HG03039 (cell line): ENCODE results near the gene HOXB2.

Source experiments
- ATAC-seq: cut with Tn5 transposase; IDR thresholded peaks from one replicate; pipeline ENCODE4 v1.9.1; 2021; ENCODE audit warnings: mild to moderate bottlenecking, moderate library complexity; ENCODE audit not compliant: unreplicated experiment

Gene HOXB2

GRCh38 chr17:48545022-48545375, at the start of gene HOXB2:
Gene HOXB2 (minus strand): TSS chr17:48545109. CDS start chr17:48544911, 198 bp downstream.
- no peak for ATAC-seq

GRCh38 chr17:48593840-48594537, 49.1 kb upstream of the HOXB2 start:
- ATAC-seq = no peak

DNA sequence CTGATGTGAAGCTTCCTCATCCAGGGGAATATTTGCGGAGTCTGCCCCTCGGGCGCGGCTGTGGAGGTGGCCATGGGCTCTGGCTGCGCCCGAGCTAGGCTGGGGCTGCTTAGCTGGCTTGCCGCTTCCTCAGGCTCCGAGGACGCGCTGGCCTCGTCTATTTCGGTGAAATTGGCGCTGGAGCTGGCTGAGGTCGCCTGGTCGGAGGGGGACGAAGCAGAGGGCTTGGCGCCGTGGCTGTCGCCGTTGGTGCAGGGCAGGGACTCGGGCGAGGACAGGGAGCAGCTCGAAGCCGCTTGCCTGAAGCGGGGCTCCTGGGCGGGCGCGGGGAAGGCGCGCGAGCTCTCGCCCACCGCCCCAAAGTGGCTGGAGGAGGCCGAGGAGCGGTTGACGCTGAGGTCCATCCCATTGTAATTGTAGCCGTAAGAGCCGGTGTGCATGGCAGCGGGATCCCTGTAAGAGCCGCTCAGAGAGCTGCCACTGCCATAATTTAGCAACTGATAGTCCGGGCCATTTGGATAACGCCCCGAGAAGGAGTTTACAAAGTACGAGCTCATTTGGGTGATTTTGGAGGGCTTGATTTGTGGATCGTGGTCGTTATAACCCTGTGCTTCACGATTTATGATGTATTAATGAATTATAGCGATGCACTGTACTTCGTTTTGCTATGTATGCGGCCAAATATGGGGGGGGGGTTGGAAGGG, 48.4 kb upstream of the HOXB2 start, which contains the start of gene HOXB5:
TSS of gene HOXB5 (minus strand) at position 654 of the 704 bp plus-strand sequence. CDS start at position 557, 97 bp downstream.
- no peak for ATAC-seq

GRCh38 chr17:48592577-48592976, 47.7 kb upstream of the HOXB2 start:
- no peak for ATAC-seq

DNA sequence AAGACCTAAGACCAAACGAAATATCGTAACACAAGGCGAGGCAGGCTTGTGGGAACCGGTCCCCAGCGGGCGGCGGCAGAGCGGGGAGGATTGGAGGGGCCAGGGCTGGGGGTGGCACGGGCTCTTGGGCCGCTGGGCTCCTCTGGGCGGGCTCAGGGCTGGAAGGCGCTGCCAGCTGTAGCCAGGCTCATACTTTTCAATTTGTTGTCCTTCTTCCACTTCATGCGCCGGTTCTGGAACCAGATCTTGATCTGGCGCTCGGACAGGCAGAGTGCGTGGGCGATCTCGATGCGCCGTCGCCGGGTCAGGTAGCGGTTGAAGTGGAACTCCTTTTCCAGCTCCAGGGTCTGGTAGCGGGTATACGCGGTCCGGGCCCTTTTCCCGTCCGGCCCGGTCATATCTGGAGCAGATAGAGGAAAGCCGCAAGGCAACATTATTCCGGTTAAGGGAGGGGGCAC, 47.2 kb upstream of the HOXB2 start:
- no peak for ATAC-seq

GRCh38 chr17:48591255-48592056, 46.5 kb upstream of the HOXB2 start:
- no peak for ATAC-seq

DNA sequence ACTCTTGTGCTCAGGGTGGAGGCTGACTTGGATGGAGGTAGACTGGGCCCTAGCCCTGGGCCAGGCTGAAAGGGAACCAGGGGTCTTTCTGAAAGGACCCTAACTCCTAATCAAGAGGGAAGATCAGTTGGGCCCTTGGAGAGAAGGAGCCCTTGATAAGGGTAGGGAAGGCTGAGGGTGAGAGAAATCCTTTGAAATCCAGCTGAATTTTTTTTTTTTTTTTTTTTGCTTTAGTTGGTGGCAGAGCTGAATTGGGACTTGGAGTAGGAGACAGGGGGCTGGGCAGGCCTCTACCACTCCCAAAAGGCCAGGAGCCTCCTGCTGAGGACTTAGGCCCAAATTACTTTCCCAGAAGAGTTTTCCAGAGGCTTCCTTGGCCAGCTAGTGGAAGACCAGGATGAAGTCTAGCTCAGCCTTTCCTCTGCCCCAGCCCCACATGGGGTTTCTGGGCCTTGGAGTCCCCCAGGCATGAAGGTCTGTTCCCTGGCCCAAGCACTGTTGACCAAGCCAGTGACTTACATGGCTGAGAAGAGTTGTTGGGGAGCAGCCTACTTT, 45.8 kb upstream of the HOXB2 start:
- ATAC-seq = no peak

DNA sequence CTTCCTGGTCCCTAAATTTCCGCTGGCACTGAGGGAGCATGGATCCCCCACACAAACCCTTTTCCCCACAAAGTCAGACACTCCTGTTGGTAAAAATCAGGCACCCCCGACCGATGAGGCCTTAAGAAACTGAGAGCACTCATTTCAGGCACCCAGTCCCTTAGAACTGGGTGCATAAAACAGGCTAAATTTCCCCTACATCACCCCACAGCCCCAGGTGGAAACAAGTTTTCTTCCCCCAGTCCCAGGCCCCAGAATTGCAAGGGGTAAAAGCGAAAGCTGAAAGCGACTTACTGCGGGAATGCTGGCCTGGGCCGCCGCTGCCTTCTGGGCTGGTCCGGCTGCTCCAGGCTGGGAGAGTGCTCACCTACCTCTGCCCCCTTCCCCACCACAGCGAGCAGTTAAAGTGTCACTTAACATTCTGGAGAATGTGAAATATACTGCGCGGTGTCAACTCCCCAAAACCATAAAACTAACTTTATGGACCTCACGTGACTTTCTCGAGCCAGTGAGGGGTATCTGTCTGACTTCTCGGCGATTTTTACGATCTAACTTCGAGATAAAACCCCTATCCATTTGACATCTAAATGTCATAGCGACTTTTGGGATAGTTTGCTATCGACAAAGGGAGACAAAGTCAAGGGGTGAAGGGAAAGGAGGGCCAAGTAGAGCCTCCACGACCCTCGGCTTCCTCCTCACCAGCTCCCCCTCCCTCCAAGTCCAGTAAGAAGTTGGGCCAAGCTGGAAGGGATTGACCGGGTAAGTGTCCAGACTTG, 45.1 kb upstream of the HOXB2 start, which contains the start of gene HOXB3:
TSS of gene HOXB3 (minus strand) at position 411 of the 776 bp plus-strand sequence. CDS start 37,767 bp downstream, outside the sequence.
- no peak for ATAC-seq

GRCh38 chr17:48589060-48589830, 44.3 kb upstream of the HOXB2 start:
- no peak for ATAC-seq

- no peak for ATAC-seq
Observed at GRCh38 chr17:48588528-48588927, 43.6 kb upstream of the HOXB2 start.

DNA sequence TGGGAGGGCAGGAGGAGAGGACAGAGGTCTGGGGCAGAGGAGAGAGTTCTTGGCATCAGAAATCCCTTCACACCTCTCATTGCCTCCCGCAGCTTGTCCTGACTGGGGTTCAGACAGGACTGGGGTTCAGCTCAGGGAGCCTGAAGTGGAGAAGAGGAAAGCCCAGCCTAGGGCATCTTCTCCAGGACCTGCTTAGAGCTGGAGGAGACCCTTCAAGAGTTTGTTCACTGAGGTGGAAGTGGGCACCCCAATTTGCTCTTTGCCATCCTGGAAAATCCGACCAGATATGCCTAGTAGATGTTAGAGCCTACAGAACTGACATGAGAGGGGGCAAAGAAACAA, 43.1 kb upstream of the HOXB2 start:
- ATAC-seq = no peak

- no peak for ATAC-seq
Observed at GRCh38 chr17:48587276-48588073, 42.6 kb upstream of the HOXB2 start.

- ATAC-seq = no peak
Observed at GRCh38 chr17:48586355-48587258, 41.7 kb upstream of the HOXB2 start.

- ATAC-seq = no peak
Observed at GRCh38 chr17:48584223-48584741, 39.4 kb upstream of the HOXB2 start.

DNA sequence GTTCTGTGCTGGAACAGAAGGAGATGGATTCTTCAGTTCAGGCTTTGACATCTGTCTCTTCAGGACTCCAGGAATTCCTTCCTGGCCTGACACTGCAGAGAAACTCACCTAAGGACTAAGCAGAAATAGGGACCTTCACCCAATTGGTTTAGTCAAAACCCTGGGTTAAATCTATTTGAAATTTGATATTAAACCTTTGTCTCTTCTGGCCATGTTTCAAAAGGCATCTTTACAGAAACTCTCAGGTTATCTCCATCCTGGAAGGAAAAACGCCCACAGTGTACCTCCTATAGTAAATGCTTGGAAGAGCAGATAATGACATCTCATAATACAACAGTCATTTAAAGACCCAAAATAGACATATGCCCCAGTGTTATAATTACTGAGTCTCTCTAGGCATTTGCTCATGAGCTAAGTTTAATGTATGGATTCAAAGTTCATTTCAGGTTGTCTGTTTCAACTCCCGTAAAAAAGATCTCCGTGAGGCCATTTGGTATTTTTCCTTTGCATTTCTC, 38.9 kb upstream of the HOXB2 start:
- ATAC-seq = no peak

- no peak for ATAC-seq
Observed at GRCh38 chr17:48582750-48583069, 37.8 kb upstream of the HOXB2 start.

- no peak for ATAC-seq
Observed at GRCh38 chr17:48579760-48580554, 35.0 kb upstream of the HOXB2 start.
